HAP-1 (cell line): ENCODE results near the gene TSC22D2.
"Not testable (repeated sequence)": the region's sequence is repeated elsewhere in the genome, so short reads cannot be mapped to it uniquely, and the experiment has no call there.

ENCODE experiments used
- DNase-seq, 2 experiments: peaks; one replicate each; pipeline ENCODE4 v3.0.0-alpha.2; 2016 to 2020; ENCODE audit warnings: low spot score in 2 of 2
- H3K27me3 ChIP-seq: fragments of 250-450 bp; sonication (Bioruptor Pico); 2 replicates; pipeline ENCODE4 v1.5.1; 2020; ENCODE audit warnings: low read depth, mild to moderate bottlenecking, moderate library complexity
- H3K36me3 ChIP-seq: fragments of 250-450 bp; sonication (Bioruptor Pico); replicated peaks from 2 replicates; pipeline ENCODE4 v1.5.1; 2020; ENCODE audit warnings: mild to moderate bottlenecking
- H3K4me1 ChIP-seq: fragments of 250-450 bp; sonication (Bioruptor Pico); 2 replicates; pipeline ENCODE4 v1.5.1; 2020; ENCODE audit warnings: mild to moderate bottlenecking
- H3K4me3 ChIP-seq: fragments of 250-450 bp; sonication (Bioruptor Pico); 2 replicates; pipeline ENCODE4 v1.5.1; 2020; ENCODE audit warnings: mild to moderate bottlenecking, moderate library complexity
- H3K9me3 ChIP-seq: fragments of 250-450 bp; sonication (Bioruptor Pico); 2 replicates; pipeline ENCODE4 v1.5.1; 2020; ENCODE audit warnings: mild to moderate bottlenecking, moderate library complexity
- in situ Hi-C: fragments of 300-500 bp; cut with MboI; formaldehyde crosslinking; loops from 3 replicates; pipeline ENCODE4 v1.14.3; 2020; ENCODE audit warnings: low sequenced_read_pairs, inconsistent platforms, mixed read lengths

The TSC22D2 gene

DNA sequence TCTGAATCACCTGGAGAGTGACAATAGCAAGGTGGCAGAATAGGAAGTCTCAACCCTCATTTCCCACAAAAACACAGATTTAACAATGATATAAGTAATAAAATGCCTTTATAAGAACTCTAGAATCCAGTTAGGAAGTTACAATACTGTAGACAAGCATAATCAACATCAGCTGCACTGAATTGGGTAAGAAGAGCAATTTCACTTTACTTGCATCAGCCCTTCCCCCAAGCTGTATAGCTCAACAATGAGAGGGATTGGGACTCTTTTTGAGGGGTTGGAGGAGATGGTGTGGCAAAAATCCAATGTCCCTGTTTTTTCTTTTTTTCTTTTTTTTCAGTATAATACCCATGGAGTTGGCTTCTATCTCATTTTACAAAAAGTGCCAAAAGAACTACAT, 75.1 kb downstream of the TSC22D2 start:
- Histone ChIP-seq H3K4me1 (no peaks in the 10 kb centered on the region), H3K9me3 (no peaks in the 10 kb centered on the region; the same call in 1 of the 2 replicates), H3K27me3 (no peaks in the 10 kb centered on the region), H3K36me3 (no peaks in the 10 kb centered on the region), H3K4me3 (no peak overlapping the region)
- in situ Hi-C loops: loop anchor here (25.0 kb wide), 1 partner anchor 546 kb away; no protein-coding TSS in a partner anchor
- DNase-seq: no peak

DNA sequence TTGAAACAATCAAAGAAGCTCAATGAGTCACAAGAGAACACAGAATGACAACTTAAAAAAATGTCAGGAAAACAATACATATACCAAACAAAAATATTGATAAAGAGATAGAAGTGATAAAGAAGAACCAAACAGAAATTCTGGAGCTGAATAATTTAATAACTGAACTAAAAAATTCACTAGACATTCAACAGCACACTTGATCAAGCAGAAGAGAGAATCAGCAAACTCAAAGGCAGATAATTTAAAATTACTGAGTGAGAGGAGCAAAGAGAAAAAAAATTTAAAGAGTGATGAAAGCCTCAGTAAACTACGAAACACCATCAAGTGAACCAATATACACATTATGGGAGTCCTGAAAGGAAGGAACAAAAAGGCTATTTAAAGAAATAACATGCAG, 76.3 kb downstream of the TSC22D2 start:
- Histone ChIP-seq H3K4me3 (no peak overlapping the region), H3K36me3 (no peaks in the 10 kb centered on the region), H3K4me1 (no peaks in the 10 kb centered on the region), H3K9me3 (no peaks in the 10 kb centered on the region; the same call in 1 of the 2 replicates), H3K27me3 (no peaks in the 10 kb centered on the region)
- DNase-seq: no peak
- in situ Hi-C loops: loop anchor here (25.0 kb wide), 1 partner anchor 547 kb away; no protein-coding TSS in a partner anchor

DNA sequence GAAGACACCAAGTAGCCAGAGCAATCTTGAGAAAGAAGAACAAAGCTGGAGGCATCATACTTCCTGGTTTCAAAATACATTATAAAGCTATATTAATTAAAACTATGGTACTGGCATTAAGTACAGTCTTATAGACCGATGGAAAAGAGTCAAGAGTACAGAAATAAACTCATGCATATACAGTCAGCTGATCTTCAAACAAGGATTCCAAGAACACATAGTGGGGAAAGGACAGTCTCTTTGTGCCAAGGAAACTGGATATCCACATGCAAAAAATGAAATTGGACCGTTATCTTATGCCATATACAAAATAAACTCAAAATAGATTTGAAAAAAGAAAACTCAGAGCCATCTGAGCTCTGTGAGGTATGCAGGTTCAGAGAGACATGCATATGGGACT, 80.8 kb downstream of the TSC22D2 start:
- in situ Hi-C loops: loop anchor here (25.0 kb wide), 1 partner anchor 552 kb away; no protein-coding TSS in a partner anchor
- DNase-seq: no peak
- Histone ChIP-seq H3K27me3 (no peaks in the 10 kb centered on the region), H3K4me3 (no peak overlapping the region), H3K4me1 (no peaks in the 10 kb centered on the region), H3K9me3 (no peaks in the 10 kb centered on the region; the same call in 1 of the 2 replicates), H3K36me3 (no peaks in the 10 kb centered on the region)

DNA sequence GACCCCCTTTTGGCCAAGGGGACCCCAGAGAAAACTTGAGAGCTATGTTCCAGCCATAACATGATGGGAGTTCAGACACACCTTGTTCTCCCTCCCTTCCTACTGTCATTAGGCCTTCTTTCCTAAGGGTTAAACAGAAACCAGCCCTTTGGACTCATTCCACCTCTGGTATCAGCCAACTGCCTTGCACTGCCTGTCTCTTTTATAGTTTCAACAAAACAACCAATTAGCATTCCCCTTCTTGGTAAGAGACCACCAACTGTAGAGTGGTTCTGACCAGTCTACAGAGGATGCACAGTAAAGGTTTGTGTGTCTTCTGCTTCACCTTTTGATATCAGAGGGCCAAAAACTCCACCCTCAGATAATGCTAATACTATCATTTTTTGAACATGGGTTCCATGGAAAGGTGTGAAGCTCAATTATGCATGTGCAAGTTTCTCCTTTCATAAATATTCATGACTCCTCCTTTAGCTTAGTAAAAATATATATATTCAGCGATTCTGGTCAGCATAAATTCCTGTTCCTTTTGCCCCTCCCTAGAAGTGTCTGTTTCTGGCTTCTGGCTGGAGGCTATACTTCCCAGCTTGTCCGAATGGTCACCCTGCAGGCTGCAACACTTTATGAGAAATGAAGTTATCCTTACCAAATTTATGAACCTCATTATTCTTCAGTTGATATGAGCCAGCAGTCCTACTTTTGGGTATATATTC, 82.3 kb downstream of the TSC22D2 start:
- no peaks in the 10 kb centered on the region; the same call in 1 of the 2 replicates for H3K9me3 ChIP-seq
- DNase-seq: no peak
- no peaks in the 10 kb centered on the region for H3K4me1 ChIP-seq
- no peaks in the 10 kb centered on the region for H3K27me3 ChIP-seq
- H3K4me3 ChIP-seq: no peak overlapping the region
- in situ Hi-C loops: loop anchor here (25.0 kb wide), 1 partner anchor 553 kb away; no protein-coding TSS in a partner anchor
- H3K36me3 ChIP-seq: no peaks in the 10 kb centered on the region

DNA sequence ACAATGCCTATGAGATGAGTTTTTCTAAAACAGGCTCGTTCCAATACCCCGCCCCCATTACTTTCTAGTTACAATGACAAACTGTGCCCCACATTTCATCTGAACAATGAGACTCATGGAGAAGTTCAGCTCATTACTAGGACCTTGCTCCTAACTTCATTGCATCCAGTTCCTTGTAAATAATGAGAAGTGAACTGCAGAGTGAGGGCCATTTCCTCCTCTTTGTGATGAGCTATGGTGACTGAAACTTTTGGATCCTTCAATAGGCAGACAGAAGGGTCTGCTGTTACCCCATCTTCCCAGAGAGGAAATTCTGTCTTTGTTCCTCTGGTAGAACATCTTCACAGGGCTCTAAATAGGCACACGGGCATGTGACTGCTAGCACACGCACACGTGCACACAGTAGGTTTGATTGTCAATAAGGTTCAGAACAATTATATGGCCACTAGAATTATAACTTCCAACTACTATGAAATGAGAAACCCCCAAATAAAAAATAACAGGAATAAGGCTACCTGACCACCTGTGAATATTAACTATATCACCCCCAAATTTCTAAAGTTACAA, 86.4 kb downstream of the TSC22D2 start:
- DNase-seq: no peak
- H3K27me3 ChIP-seq: no peaks in the 10 kb centered on the region
- H3K4me1 ChIP-seq: no peaks in the 10 kb centered on the region
- in situ Hi-C loops: loop anchor here (25.0 kb wide), 1 partner anchor 557 kb away; no protein-coding TSS in a partner anchor
- no peaks in the 10 kb centered on the region for H3K36me3 ChIP-seq
- no peaks in the 10 kb centered on the region for H3K9me3 ChIP-seq
- H3K4me3 ChIP-seq: no peak overlapping the region

DNA sequence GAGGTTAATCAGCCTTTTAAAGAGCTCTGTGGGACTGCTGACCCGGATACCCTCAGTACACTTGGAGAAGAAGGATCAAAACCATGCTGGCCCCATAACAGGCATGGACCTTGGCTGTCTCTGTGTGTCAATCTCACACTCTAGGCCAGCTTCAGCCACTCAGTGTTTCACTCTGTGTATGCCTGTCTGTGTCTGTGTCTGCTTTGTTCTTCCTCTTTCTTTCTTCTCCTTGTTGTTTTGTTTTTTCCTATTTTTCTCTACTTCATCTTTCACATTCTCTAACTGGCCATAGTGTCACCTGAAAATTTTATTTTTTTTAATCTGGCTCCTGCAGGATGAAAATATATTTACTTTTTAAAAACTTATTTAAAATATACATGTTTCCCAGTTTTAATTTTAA, 87.1 kb downstream of the TSC22D2 start:
- Histone ChIP-seq H3K4me3 (no peak overlapping the region), H3K27me3 (no peaks in the 10 kb centered on the region), H3K4me1 (no peaks in the 10 kb centered on the region), H3K9me3 (0 out of 2 replicates have a peak, but pooled peaks cover 2% of the 10 kb centered on the region), H3K36me3 (no peaks in the 10 kb centered on the region)
- in situ Hi-C loops: loop anchor here (5.0 to 25.0 kb wide), 2 partner anchors 268 to 558 kb away; no protein-coding TSS in a partner anchor
- no peak for DNase-seq

DNA sequence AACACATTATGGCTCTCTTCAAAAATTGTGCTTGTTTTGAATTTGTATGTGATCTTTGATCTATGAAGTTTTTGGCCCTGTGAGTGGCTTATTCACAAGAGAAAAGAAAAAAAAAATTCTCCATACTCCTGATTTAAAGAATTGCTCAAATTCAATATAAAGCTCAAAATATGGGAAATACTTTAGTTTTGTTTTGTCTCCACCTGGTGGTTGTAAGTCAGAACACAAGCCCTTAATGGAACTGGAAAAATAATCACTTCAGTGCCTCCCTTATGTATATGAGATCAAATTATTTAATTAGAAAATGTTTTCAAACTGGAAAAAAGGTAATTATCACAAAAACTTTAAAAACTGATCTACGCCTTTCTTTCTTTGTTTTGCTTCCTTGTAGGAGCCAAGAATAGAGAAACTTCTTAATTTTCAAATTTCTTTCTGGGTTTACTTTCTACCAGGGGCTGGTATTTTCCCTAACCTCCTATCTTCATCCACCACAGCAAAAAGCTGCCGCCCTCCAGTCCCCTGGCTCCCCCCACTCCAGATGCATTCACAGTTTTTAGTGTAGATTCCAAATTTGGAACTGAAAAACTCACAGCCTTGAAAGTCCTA, 87.6 kb downstream of the TSC22D2 start:
- DNase-seq: peak; percentile 29 to 63
- in situ Hi-C loops: loop anchor here (5.0 to 25.0 kb wide), 2 partner anchors 268 to 558 kb away; no protein-coding TSS in a partner anchor
- no peaks in the 10 kb centered on the region for H3K27me3 ChIP-seq

DNA sequence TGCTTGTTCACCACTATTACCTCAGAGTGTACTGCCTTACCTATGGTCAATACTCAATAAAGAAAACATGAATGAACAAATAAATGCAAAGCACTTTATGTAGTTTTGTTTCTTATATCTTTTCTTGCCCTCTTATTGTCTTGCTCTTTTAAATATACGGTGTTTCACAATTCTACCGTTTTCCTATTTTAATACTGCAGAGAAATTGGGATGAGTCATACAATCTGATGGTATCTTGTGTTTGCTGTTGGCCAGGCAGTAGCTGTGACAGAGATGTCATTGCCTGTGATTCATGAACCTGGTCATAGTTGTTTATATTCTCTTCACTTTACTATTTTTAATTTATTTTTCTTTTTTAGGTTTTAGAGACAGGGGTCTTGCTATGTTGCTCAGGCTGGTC, 89.9 kb downstream of the TSC22D2 start:
- no peak for DNase-seq
- no peak overlapping the region for H3K4me3 ChIP-seq
- peaks cover 12% of the 10 kb centered on the region for H3K9me3 ChIP-seq
- no peaks in the 10 kb centered on the region for H3K4me1 ChIP-seq
- H3K36me3 ChIP-seq: no peaks in the 10 kb centered on the region
- no peaks in the 10 kb centered on the region for H3K27me3 ChIP-seq
- in situ Hi-C loops: loop anchor here (5.0 to 25.0 kb wide), 2 partner anchors 271 to 561 kb away; no protein-coding TSS in a partner anchor

More for the DNA sequence above, 87.6 kb downstream of the TSC22D2 start:
- H3K36me3 ChIP-seq: no peaks in the 10 kb centered on the region
- H3K9me3 ChIP-seq: peaks cover 5% of the 10 kb centered on the region
- no peak overlapping the region for H3K4me3 ChIP-seq
- H3K4me1 ChIP-seq: no peaks in the 10 kb centered on the region

DNA sequence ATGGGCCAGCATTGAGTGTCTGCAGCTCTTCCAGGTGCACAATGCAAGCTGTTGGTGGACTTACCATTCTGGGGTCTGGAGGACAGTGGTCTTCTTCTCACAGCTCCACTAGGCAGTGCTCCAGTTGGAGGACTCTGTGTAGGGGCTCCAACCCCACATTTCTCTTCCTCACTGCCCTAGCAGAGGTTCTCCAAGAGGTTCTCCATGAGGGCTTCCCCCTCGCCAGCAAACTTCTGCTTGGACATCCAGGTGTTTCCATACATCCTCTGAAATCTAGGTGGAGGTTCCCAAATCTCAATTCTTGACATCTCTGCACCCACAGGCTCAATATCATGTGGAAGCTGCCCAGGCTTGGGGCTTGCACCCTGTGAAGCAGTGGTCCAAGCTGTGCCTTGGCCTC, 92.9 kb downstream of the TSC22D2 start:
- H3K36me3 ChIP-seq, H3K4me1 ChIP-seq, H3K27me3 ChIP-seq, in situ Hi-C loops, H3K4me3 ChIP-seq, DNase-seq: not testable (repeated sequence)
- peaks cover 12% of the 10 kb centered on the region for H3K9me3 ChIP-seq

DNA sequence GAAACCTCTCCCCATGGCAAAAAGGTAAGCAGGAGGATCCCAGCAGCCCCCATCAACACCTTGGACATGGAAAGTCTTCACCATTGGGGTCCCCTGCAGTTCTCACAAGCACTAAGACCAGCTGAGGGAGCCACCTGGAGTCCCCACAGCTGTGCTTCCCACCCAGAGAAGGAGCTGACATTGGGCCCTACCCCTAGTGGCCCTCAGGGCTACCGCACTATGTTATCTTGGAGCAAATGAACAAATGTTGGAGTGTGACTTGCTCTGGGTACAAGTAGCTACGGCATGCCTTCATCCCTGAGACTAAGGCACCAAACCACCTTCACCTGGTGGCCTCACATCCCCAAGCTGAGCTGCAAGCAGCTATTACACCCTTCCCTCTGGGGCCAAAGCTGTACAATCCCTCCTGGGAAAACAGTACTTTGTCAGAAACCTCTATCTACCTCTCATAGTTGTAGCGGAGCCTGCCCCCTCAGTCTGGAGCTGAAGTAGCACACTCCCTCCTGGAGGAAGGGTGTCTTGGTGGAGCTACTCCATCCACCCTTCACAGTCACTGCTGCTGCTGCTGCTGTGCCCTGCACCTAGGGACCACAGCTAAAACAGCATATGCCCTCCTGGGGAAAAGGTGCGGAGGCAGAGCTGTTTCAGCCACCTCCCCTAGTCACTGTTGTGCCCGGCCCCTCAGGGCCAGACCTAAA, 95.5 kb downstream of the TSC22D2 start:
- Histone ChIP-seq H3K4me1 (no peaks in the 10 kb centered on the region), H3K27me3 (no peaks in the 10 kb centered on the region), H3K9me3 (peaks cover 12% of the 10 kb centered on the region), H3K4me3 (no peak overlapping the region), H3K36me3 (no peaks in the 10 kb centered on the region)
- in situ Hi-C loops: no loop called here
- DNase-seq: no peak

DNA sequence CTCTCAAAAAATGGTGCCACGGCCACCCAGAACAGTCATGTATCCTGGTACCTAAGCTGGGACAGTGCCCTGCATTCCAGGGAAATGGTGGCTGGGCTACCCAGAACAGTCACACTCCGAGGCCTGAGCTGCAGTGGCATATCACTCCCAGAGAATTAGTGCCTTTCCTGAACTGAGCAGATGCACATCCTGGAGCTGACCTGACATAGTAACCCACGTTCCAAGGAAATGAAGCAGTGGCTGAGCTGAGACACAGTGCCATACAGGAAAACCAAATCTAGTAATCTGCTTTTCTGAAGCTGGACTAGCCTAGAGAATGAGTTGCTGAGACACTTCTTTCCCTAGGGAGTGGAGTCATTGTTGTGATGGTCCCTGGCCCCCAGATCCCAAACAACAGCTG, 96.4 kb downstream of the TSC22D2 start:
- peaks cover 12% of the 10 kb centered on the region for H3K9me3 ChIP-seq
- H3K4me3 ChIP-seq: no peak overlapping the region
- H3K27me3 ChIP-seq: no peaks in the 10 kb centered on the region
- in situ Hi-C loops: no loop called here
- no peaks in the 10 kb centered on the region for H3K4me1 ChIP-seq
- no peak for DNase-seq
- H3K36me3 ChIP-seq: no peaks in the 10 kb centered on the region

DNA sequence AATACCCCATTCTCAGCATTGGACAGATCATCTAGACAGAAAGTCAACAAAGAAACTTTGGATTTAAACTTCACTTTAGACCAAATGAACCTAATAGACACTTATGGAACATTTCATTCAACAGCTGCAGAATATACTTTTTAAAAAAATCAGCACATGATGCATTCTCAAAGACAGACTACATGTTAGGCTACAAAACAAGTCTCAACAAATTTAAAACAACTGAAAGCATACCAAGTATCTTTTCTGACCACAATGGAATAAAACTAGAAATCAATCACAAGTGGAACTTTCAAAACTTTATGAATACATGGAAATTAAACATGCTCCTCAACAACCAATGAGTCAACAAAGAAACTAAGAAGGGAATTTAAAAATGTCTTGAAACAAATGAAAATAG, 100.3 kb downstream of the TSC22D2 start:
- DNase-seq: no peak
- H3K4me3 ChIP-seq: no peak overlapping the region
- H3K27me3 ChIP-seq: no peaks in the 10 kb centered on the region
- in situ Hi-C loops: no loop called here
- H3K36me3 ChIP-seq: no peaks in the 10 kb centered on the region
- H3K9me3 ChIP-seq: no peaks in the 10 kb centered on the region
- peaks cover 30% of the 10 kb centered on the region for H3K4me1 ChIP-seq

DNA sequence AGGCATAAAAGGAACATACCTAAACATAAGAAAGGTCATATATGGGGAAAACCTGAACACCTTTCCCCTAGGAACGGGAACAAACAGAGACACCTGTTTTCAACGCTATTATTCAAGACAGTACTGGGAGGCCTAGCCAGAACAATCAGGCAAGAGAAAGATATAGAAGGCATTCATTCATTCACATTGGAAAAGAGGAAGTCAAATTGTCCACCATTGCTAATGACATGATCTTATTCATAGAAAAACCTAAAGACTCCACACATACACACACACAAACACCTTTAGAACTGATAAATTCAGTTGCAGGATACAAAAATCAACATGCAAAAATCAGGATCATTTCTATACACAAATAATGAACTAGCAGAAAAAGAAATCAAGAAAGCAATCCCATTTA, 101.7 kb downstream of the TSC22D2 start:
- in situ Hi-C loops: no loop called here
- DNase-seq: no peak
- Histone ChIP-seq H3K4me1 (peaks cover 31% of the 10 kb centered on the region), H3K4me3 (no peak overlapping the region), H3K27me3 (no peaks in the 10 kb centered on the region), H3K9me3 (no peaks in the 10 kb centered on the region), H3K36me3 (no peaks in the 10 kb centered on the region)
